Osteoblast (primary cell): ENCODE measurements around the gene NOS1AP. TPM values are rescaled to one million over a fixed set of nuclear protein-coding genes. Genes with fewer than 3 reads are reported as not detected.

Experiments
- DNase-seq: peaks from one replicate; pipeline ENCODE4 v3.0.0; 2011; ENCODE audit warnings: low spot score, mixed read lengths; ENCODE audit not compliant: insufficient read length; ENCODE audit errors: missing footprints
- H2AFZ ChIP-seq: 2 replicates; pipeline ENCODE4 v1.6.0; 2011; ENCODE audit warnings: mild to moderate bottlenecking, low read length
- H3K27ac ChIP-seq: 2 replicates; pipeline ENCODE4 v1.5.1; 2011; ENCODE audit warnings: mild to moderate bottlenecking, low read depth, low read length, moderate library complexity
- H3K27me3 ChIP-seq: 2 replicates; pipeline ENCODE4 v1.6.0; 2012; ENCODE audit warnings: mild to moderate bottlenecking, control low read depth, inconsistent platforms, low read length, moderate library complexity; ENCODE audit not compliant: insufficient read depth
- H3K36me3 ChIP-seq: 2 replicates; pipeline ENCODE4 v1.5.1; 2011; ENCODE audit warnings: mild to moderate bottlenecking, low read length, control low read depth, moderate library complexity; ENCODE audit not compliant: insufficient read depth
- H3K4me1 ChIP-seq: 2 replicates; pipeline ENCODE4 v1.5.1; 2011; ENCODE audit warnings: mild to moderate bottlenecking, low read length, control low read depth, moderate library complexity; ENCODE audit not compliant: insufficient read depth
- H3K4me2 ChIP-seq: 2 replicates; pipeline ENCODE4 v1.6.0; 2011; ENCODE audit warnings: mild to moderate bottlenecking, low read length; ENCODE audit not compliant: insufficient read depth
- H3K4me3 ChIP-seq: fragments of 200-600 bp; sonication (generic); 3 replicates; pipeline ENCODE4 v1.5.1; 2012; ENCODE audit warnings: mild to moderate bottlenecking, low read length, inconsistent platforms; ENCODE audit not compliant: insufficient read depth
- H3K79me2 ChIP-seq: 2 replicates; pipeline ENCODE4 v1.6.0; 2012; ENCODE audit warnings: mild to moderate bottlenecking, low read length, control low read depth, inconsistent platforms; ENCODE audit not compliant: insufficient read depth
- H3K9me3 ChIP-seq: 2 replicates; pipeline ENCODE4 v1.5.1; 2011; ENCODE audit warnings: low read depth, low read length, control low read depth
- H4K20me1 ChIP-seq: 2 replicates; pipeline ENCODE4 v1.6.0; 2012; ENCODE audit warnings: mild to moderate bottlenecking, low read length, control low read depth; ENCODE audit not compliant: insufficient read depth
- total RNA-seq: library from RNA; depleted of rRNA; stranded (reverse); fragments of >200 nt; gene quantifications from 2 replicates; pipeline ENCODE4 v1.2.3, GENCODE V29; 2012
- TF ChIP-seq, protein P1 (sequence below): IDR thresholded peaks from 2 replicates; pipeline ENCODE4 v1.5.1; 2011; ENCODE audit warnings: mild to moderate bottlenecking, low read depth, low read length, moderate library complexity; ENCODE audit errors: extremely low read depth

Gene NOS1AP
- total RNA-seq, 1 donor = not detected

- Histone ChIP-seq H3K27me3 (peaks cover 25% of the 10 kb centered on the region), H3K27ac (no peak overlapping the region), H3K9me3 (no peaks in the 10 kb centered on the region), H3K4me2 (peak overlapping the region; percentile 3), H3K4me3 (no peak overlapping the region), H3K4me1 (peaks cover 7% of the 10 kb centered on the region), H4K20me1 (no peaks in the 10 kb centered on the region), H3K36me3 (no peaks in the 10 kb centered on the region), H2AFZ (peak overlapping the region; percentile 64), H3K79me2 (no peaks in the 10 kb centered on the region)
- DNase-seq = no peak
- TF ChIP-seq, protein P1, sequence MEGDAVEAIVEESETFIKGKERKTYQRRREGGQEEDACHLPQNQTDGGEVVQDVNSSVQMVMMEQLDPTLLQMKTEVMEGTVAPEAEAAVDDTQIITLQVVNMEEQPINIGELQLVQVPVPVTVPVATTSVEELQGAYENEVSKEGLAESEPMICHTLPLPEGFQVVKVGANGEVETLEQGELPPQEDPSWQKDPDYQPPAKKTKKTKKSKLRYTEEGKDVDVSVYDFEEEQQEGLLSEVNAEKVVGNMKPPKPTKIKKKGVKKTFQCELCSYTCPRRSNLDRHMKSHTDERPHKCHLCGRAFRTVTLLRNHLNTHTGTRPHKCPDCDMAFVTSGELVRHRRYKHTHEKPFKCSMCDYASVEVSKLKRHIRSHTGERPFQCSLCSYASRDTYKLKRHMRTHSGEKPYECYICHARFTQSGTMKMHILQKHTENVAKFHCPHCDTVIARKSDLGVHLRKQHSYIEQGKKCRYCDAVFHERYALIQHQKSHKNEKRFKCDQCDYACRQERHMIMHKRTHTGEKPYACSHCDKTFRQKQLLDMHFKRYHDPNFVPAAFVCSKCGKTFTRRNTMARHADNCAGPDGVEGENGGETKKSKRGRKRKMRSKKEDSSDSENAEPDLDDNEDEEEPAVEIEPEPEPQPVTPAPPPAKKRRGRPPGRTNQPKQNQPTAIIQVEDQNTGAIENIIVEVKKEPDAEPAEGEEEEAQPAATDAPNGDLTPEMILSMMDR = no peak
Observed at GRCh38 chr1:162055062-162055461, 14.4 kb upstream of the NOS1AP start.

GRCh38 chr1:162056043-162056442 is 13.4 kb upstream of the NOS1AP start:
- peak overlapping the region; percentile 51 for H2AFZ ChIP-seq
- H3K36me3 ChIP-seq = no peaks in the 10 kb centered on the region
- no peaks in the 10 kb centered on the region for H4K20me1 ChIP-seq
- no peak overlapping the region for H3K27ac ChIP-seq
- H3K4me1 ChIP-seq = peaks cover 7% of the 10 kb centered on the region
- H3K4me3 ChIP-seq = no peak overlapping the region
- TF ChIP-seq, protein P1 = peak; percentile 93
- no peaks in the 10 kb centered on the region for H3K79me2 ChIP-seq
- peaks cover 21% of the 10 kb centered on the region for H3K27me3 ChIP-seq
- no peak overlapping the region for H3K4me2 ChIP-seq
- H3K9me3 ChIP-seq = no peaks in the 10 kb centered on the region
- peak; percentile 85 for DNase-seq

GRCh38 chr1:162056579-162056978 is 12.9 kb upstream of the NOS1AP start:
- no peaks in the 10 kb centered on the region for H4K20me1 ChIP-seq
- TF ChIP-seq, protein P1 = no peak
- no peak for DNase-seq
- no peaks in the 10 kb centered on the region for H3K36me3 ChIP-seq
- H3K4me3 ChIP-seq = no peak overlapping the region
- H3K9me3 ChIP-seq = no peaks in the 10 kb centered on the region
- no peak overlapping the region for H3K27ac ChIP-seq
- H3K27me3 ChIP-seq = peaks cover 21% of the 10 kb centered on the region
- no peaks in the 10 kb centered on the region for H3K79me2 ChIP-seq
- no peak overlapping the region for H2AFZ ChIP-seq
- H3K4me2 ChIP-seq = no peak overlapping the region
- peaks cover 7% of the 10 kb centered on the region for H3K4me1 ChIP-seq

DNA sequence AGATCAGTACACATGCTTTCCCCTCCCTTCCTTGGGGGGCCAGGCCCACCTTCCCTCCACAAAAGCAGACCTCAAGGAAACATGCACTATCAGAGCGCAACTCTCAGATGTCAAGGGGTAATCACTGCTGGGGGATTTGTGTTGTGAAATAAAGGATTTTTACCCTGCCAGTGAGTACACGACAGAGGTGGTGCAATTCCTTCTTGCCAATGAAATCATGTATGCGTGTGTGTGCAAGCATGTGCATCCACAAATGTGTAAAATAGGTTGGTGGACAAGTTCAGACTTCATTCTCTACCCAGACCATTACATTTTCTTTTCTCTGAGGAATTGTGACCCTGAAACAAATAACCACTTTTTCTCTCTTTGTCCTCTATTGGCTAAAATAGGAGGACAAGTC is 9.8 kb upstream of the NOS1AP start:
- Histone ChIP-seq H2AFZ (no peak overlapping the region), H3K79me2 (no peaks in the 10 kb centered on the region), H3K9me3 (no peaks in the 10 kb centered on the region), H3K36me3 (no peaks in the 10 kb centered on the region), H3K4me1 (peaks cover 7% of the 10 kb centered on the region), H3K27ac (no peak overlapping the region), H4K20me1 (no peaks in the 10 kb centered on the region), H3K4me3 (no peak overlapping the region), H3K4me2 (no peak overlapping the region), H3K27me3 (peaks cover 29% of the 10 kb centered on the region)
- TF ChIP-seq, protein P1 = no peak
- DNase-seq = no peak
